ENCODE results near the gene CFAP52. TPM values are rescaled to one million over a fixed set of nuclear protein-coding genes. Genes with fewer than 3 reads are reported as not detected.
"Not testable (repeated sequence)": the region's sequence is repeated elsewhere in the genome, so short reads cannot be mapped to it uniquely, and the experiment has no call there.

Gene CFAP52
- polyA plus RNA-seq, 12 donors = 0.18 to 0.57 (median 0.32) TPM; not detected in 9

- no peak for DNase-seq
These were observed 69.6 kb downstream of the CFAP52 start for GRCh38 chr17:9645851-9646545.

GRCh38 chr17:9646546-9646885 lies 70.1 kb downstream of the CFAP52 start:
- no peak for DNase-seq

DNA sequence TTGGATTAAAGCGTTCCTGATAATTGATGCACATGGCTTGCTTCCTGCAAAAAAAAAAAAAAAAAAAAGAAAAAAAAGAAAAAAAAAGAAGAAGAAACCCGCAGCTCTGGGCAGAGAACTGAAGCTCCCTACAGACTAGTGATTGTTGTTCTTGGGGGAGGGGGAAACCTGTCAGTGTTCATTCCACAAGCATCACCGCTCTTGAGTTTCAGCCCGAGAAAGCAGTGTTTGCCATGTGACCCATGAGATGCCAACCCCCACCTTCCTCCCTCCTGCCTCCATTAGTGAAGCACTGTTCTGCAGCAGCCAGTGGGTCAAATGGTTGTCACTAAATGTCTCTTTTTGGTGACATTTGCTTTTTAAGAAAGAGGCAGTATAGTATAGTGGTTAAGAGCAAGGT lies 70.6 kb downstream of the CFAP52 start:
- no peak for DNase-seq

DNA sequence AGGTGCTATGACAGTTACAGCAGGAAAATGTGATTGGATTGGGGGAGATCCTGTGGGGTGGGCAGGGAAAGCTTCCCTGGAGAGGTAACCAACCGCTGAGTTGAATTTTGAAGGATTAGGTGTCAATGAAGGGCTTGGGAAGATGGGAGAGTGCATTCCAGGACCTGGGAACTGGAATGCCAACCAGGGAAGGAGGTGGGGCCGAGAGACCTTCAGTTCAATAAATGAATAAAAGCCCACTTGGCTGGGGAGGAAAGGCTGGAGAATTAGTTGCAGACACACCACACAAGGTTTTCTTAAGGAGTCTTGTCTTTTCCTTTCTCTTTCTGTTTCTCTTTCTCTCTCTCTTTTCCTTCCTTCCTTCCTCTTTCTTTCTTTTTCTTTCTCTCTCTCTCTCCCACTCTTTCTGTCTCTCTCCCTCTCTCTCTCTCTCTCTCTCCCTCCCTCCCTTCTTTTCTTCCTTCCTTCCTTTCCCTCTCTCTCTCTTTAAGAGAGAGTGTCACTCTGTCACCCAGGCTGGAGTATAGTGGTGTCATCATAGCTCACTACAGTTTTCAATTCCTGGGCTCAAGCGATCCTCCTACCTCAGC lies 72.2 kb downstream of the CFAP52 start:
- DNase-seq = no peak

DNA sequence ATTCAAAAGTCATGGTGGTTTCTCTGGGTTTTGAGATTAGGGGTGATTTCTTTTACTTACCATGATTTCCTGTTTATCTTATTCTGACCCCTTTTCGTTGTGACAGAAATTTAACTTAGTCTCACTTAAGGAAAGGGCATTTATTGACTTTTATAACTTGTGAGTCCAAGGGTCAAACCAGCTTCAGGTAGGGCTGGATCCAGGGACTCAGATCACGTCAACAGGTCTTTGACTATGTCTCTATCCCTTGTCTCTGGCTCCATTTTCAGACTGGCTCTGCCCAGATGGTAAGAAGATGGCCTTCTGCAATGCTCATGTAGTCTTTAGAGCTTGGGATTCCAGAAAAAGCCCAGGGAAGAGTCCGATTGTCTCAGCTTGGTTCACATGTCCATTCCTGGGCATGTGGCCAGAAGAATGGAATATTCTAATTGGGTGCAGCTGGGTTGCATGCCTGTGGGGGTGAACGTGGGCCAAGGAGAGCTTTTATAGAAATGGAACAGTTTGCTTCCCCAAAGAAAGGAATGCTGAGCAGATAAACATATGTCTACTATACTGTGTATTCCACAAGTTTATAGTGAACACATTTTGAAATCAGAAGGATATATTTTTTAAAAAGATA lies 82.3 kb downstream of the CFAP52 start:
- peak; percentile 23 for DNase-seq

- DNase-seq = no peak
These were observed 84.6 kb downstream of the CFAP52 start for GRCh38 chr17:9661027-9661426.

GRCh38 chr17:9663511-9663910 lies 87.1 kb downstream of the CFAP52 start:
- DNase-seq = not testable (repeated sequence)

- DNase-seq = no peak
These were observed 90.1 kb downstream of the CFAP52 start for GRCh38 chr17:9666461-9667050.

DNA sequence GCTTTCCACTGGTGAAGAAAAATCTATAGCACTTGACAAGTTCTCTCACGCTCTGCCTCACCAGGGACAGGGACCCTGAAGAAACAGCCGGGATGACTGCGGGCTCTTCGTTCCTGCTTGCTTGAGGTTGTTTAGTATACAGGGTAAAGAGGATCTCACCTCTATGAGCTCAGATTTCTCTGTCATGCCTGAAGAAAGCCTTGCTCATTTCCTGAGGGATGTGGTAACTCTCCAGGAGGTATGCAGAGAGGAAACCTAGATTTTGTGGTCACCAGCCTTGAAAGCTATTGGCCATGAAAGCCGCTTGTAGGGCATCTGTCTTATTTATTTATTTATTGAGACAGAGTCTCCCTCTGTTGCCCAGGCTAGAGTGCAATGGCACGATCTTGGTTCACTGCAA lies 92.1 kb downstream of the CFAP52 start:
- no peak for DNase-seq

- DNase-seq = no peak
These were observed 93.1 kb downstream of the CFAP52 start for GRCh38 chr17:9669551-9670008.

DNA sequence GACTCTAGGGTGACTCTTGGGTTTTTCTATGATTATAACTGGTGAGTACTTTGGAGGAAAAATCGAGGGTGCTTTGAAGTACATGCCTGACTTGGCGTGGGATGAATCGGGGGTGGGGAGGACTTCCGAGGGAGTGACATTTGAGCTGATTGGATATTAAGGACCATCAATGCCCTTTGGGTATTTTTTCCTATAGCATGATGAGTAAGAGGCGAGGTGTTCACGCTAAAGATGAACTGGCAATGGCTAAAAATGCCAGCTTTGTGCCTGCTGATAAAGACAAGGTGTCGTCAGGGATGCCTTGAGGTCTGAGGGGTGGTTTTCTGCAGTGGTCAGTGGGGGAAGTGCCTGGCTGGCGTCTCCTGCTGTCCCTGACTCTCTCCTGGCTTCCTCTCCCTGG lies 94.2 kb downstream of the CFAP52 start:
- DNase-seq = no peak

DNA sequence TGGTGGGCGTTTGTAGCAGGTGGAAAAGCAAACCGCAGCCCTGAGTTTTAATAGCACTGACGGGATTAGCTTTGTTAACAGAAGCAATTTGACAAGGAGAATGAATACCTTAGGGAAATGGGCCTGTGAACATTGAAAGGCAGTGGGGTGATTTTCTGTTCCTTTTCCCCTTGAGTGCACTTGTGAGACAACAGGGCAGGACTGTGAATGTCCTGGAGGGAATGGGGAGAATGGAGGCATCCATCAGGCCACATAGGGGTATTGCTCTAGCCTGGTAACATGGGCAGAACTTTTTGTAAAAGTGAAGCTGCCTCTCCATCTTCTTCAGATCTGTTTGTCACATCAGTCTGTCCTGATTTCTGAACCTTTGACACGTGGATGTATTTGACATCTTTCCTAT lies 95.1 kb downstream of the CFAP52 start:
- no peak for DNase-seq

- DNase-seq = no peak
These were observed 95.8 kb downstream of the CFAP52 start for GRCh38 chr17:9672266-9672665.

- DNase-seq = no peak
These were observed 96.2 kb downstream of the CFAP52 start for GRCh38 chr17:9672691-9673090.

- DNase-seq = no peak
These were observed 99.6 kb downstream of the CFAP52 start for GRCh38 chr17:9676084-9676483.

DNA sequence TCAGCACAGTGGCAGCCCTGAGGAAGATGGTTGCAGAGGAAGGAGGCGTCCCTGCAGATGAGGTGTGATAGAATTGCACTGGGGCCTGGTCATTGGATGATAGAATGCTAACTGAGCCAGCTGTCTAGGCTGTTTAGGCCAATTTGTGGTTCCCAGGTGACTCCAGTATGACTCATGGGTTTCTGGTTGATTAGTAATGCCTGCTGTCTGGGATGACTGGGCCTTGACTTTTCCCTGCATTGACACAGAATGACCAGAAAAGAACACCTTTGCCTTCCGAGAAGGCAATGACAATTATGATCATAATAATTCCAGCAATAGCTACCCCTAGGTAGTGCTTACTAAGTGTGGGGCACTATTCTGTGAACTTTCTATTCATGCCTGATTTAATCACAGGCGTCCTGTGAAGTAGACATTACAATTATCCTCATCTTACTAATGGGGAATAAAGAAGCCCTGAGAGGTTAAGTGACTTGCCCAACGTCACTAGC lies 100.4 kb downstream of the CFAP52 start:
- no peak for DNase-seq

- DNase-seq = no peak
These were observed 101.0 kb downstream of the CFAP52 start for GRCh38 chr17:9677411-9677810.

GRCh38 chr17:9677896-9678295 lies 101.5 kb downstream of the CFAP52 start:
- no peak for DNase-seq

GRCh38 chr17:9684955-9685621 lies 108.6 kb downstream of the CFAP52 start:
- DNase-seq = no peak

Measured in muscle of arm (tissue), 12 donors.